ENCODE measurements around the gene CR1.
"Not testable (repeated sequence)": the region's sequence is repeated elsewhere in the genome, so short reads cannot be mapped to it uniquely, and the experiment has no call there.

The CR1 gene

GRCh38 chr1:207669528-207670009, 173.6 kb downstream of the CR1 start:
- no peak for DNase-seq (ENCODE audit: low spot score)
- no peak for FAIRE-seq

DNA sequence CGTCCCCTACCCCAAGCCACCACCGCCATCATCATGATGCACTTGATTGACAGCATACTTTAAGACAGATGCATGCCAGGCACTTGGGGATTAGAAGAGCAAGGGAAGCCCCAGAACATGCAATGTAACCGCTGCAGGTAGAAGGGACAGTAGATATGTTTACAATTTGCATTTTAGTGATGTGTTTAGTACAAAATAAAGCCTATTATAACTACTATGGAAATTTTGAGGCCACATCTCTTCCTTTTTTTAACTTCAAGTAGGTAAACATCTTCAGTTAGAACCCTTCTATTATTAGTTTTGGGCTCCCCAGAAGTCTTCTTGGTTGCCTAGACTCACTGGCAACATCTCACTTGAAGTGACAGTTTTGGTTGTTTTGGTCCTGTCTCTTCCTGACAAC, 174.2 kb downstream of the CR1 start:
- FAIRE-seq (no peak), DNase-seq (ENCODE audit: low spot score) (no peak)

DNA sequence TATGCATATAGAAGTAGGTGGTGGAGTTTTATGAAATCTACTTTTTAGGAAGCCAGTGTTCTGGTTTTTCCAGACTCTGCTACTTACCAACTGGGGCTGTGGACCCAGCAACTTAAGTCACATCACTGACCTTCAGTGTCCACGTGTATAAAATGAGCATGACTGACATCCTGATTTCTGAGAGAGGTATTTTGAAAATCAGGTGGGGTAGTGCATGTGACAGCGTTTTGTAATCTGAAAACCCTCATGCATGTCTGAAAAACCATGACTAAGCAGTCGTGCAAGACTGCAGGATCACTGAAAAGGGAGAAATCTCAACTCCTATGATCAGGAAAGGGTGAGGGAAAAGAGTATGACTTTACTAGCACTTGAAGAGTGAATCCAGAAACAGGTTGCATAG, 175.0 kb downstream of the CR1 start:
- FAIRE-seq (no peak), DNase-seq (ENCODE audit: low spot score) (no peak)

DNA sequence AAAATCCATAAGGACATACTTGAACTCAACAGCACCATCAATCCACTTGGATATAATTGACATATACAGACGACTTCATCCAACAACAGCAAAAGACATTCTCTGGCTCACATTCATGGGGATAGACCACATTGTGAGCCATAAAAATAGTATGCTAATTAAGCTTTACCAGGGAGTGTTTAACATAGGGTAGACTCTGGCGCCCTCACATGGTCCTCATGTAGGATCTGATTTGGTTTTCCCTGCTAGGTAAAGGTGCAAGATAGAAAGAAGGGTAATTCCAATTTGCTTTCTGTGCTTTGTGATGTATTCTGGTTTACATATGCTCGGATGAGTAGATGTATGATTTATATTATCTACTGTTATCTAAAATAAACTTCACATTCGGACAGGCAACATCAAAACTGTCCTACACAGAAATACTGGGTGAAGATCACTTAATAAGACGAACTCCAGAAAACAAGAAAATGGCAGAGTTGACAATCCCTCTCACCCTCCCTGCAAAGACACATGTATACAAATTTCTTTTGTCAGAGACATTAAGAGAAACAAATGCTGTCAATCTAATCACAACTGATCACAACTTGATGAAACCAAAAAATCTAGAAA, 176.7 kb downstream of the CR1 start:
- DNase-seq (ENCODE audit: low spot score), result peak; percentile 24
- FAIRE-seq, result no peak

- FAIRE-seq (no peak), DNase-seq (ENCODE audit: low spot score) (no peak)
Measured at GRCh38 chr1:207673399-207673798, 177.4 kb downstream of the CR1 start.

DNA sequence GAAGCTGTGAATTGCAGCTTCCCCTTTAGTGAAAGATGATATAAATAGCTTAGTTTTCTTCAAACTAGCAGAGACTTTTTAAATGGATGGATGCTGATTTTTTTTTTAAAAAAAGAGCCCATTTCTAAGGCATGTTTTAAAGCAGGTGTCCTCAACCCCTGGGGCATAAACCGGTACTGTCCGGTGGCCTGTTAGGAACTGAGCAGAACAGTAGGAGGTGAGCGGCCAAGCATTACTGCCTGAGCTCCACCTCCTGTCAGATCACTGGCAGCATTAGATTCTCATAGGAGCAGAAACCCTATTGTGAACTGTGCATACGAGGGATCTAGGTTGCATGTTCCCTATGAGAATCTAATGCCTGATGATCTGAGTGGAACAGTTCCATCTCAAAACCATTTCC, 180.2 kb downstream of the CR1 start:
- DNase-seq (ENCODE audit: low spot score) (no peak), FAIRE-seq (no peak)

- peak; percentile 14 for DNase-seq (ENCODE audit: low spot score)
- FAIRE-seq, result not testable (repeated sequence)
Measured at GRCh38 chr1:207680590-207681388, 184.8 kb downstream of the CR1 start.

DNA sequence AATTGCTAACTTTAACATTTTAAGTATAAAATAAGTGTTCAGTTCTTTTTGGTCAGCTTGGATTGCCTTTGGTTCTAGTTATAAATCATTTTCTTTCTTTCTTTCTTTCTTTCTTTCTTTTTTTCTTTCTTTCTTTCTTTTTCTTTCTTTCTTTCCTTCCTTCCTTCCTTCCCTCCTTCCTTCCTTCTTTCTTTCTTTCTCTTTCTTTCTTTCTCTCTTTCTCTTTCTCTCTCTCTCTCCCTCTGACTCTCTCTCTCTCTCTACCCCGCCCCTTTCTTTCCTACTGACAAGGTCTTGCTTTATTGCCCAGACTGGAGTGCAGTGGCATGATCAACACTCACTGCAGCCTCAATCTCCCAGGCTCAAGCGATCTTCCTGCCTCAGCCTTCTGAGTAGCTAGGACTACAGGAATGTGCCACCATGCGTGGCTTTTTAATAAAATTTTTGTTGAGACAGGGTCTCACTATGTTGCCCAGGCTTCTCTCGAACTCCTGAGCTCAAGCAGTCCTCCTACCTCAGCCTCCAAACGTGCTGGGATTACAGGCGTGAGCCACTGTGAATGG, 187.0 kb downstream of the CR1 start:
- DNase-seq (ENCODE audit: low spot score); FAIRE-seq: not testable (repeated sequence)

- FAIRE-seq, result peak; percentile 62
Measured at GRCh38 chr1:207690551-207690950, 194.6 kb downstream of the CR1 start.

DNA sequence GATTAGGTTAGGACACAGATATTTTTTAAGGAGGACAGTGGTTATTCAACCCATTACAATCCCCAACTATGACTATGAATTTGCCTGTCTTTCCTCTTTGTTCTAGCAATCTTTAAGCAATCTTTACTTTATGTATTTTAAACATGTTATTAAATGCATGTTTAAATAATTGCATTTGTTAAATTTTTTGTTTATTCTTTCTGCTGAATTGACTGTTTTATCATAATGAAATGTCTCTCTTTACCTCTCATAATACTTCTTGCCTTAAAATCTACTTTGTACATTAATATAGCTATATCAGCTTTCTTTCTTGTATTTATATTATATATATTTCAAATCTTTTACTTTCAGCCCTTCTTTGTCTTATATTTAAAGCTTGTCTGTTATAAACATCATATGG, 195.1 kb downstream of the CR1 start:
- FAIRE-seq (no peak), DNase-seq (ENCODE audit: low spot score) (no peak)

More at GRCh38 chr1:207690551-207690950, 194.6 kb downstream of the CR1 start:
- DNase-seq (ENCODE audit: low spot score), result not testable (repeated sequence)
